HEK293 (cell line): Measurements from ENCODE around the gene NAP1L4.

ENCODE experiments used
- RBAK ChIP-seq: fragments of 450-650 bp; formaldehyde crosslinking; IDR thresholded peaks from 2 replicates; pipeline ENCODE4 v1.5.1; 2016; ENCODE audit warnings: missing biosample characterization, missing genetic modification characterization
- TCF7L2 ChIP-seq: IDR thresholded peaks from 2 replicates; pipeline ENCODE4 v1.6.1; 2011; ENCODE audit warnings: low read depth, mild to moderate bottlenecking, inconsistent platforms, low read length, moderate library complexity, borderline replicate concordance
- ZBTB17 ChIP-seq: fragments of 450-650 bp; formaldehyde crosslinking; IDR thresholded peaks from 2 replicates; pipeline ENCODE4 v1.5.1; 2016; ENCODE audit warnings: missing biosample characterization, missing genetic modification characterization
- ZNF114 ChIP-seq: fragments of 450-650 bp; formaldehyde crosslinking; IDR thresholded peaks from 2 replicates; pipeline ENCODE4 v1.5.0; 2017; ENCODE audit warnings: missing biosample characterization, missing genetic modification characterization
- ZNF133 ChIP-seq: fragments of 450-650 bp; formaldehyde crosslinking; IDR thresholded peaks from 2 replicates; pipeline ENCODE4 v1.5.1; 2016; ENCODE audit warnings: missing biosample characterization, missing genetic modification characterization
- ZNF16 ChIP-seq: fragments of 450-650 bp; formaldehyde crosslinking; IDR thresholded peaks from 2 replicates; pipeline ENCODE4 v1.5.1; 2016; ENCODE audit warnings: low read depth, missing biosample characterization, missing genetic modification characterization
- ZNF18 ChIP-seq: fragments of 450-650 bp; formaldehyde crosslinking; IDR thresholded peaks from 2 replicates; pipeline ENCODE4 v1.5.1; 2016; ENCODE audit warnings: missing biosample characterization, missing genetic modification characterization
- ZNF48 ChIP-seq: fragments of 450-650 bp; formaldehyde crosslinking; IDR thresholded peaks from 2 replicates; pipeline ENCODE4 v1.5.1; 2016; ENCODE audit warnings: missing biosample characterization, missing genetic modification characterization
- ZNF561 ChIP-seq: fragments of 450-650 bp; IDR thresholded peaks from 2 replicates; pipeline ENCODE4 v1.5.1; 2018; ENCODE audit warnings: missing biosample characterization, missing genetic modification characterization, borderline replicate concordance
- TF ChIP-seq, protein P1 (sequence below): fragments of 450-650 bp; formaldehyde crosslinking; IDR thresholded peaks from 2 replicates; pipeline ENCODE4 v1.5.1; 2016; ENCODE audit warnings: missing biosample characterization, missing genetic modification characterization
- TF ChIP-seq, protein P2 (sequence below): fragments of 450-650 bp; formaldehyde crosslinking; IDR thresholded peaks from 2 replicates; pipeline ENCODE4 v1.5.1; 2016; ENCODE audit warnings: missing biosample characterization, missing genetic modification characterization

GRCh38 chr11:2998073-2998850 is 6.1 kb upstream of the NAP1L4 start:
- no peak for TF ChIP-seq ZNF133 (tag by site-specific recombination)
- no peak for TF ChIP-seq ZNF114 (tag by site-specific recombination)
- TF ChIP-seq, protein P1, sequence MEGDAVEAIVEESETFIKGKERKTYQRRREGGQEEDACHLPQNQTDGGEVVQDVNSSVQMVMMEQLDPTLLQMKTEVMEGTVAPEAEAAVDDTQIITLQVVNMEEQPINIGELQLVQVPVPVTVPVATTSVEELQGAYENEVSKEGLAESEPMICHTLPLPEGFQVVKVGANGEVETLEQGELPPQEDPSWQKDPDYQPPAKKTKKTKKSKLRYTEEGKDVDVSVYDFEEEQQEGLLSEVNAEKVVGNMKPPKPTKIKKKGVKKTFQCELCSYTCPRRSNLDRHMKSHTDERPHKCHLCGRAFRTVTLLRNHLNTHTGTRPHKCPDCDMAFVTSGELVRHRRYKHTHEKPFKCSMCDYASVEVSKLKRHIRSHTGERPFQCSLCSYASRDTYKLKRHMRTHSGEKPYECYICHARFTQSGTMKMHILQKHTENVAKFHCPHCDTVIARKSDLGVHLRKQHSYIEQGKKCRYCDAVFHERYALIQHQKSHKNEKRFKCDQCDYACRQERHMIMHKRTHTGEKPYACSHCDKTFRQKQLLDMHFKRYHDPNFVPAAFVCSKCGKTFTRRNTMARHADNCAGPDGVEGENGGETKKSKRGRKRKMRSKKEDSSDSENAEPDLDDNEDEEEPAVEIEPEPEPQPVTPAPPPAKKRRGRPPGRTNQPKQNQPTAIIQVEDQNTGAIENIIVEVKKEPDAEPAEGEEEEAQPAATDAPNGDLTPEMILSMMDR (tag by site-specific recombination): no peak
- no peak for TF ChIP-seq TCF7L2
- TF ChIP-seq ZNF561: no peak
- TF ChIP-seq ZNF18 (tag by site-specific recombination): no peak
- TF ChIP-seq RBAK (tag by site-specific recombination): no peak
- no peak for TF ChIP-seq ZNF48 (tag by site-specific recombination)
- TF ChIP-seq, protein P2, sequence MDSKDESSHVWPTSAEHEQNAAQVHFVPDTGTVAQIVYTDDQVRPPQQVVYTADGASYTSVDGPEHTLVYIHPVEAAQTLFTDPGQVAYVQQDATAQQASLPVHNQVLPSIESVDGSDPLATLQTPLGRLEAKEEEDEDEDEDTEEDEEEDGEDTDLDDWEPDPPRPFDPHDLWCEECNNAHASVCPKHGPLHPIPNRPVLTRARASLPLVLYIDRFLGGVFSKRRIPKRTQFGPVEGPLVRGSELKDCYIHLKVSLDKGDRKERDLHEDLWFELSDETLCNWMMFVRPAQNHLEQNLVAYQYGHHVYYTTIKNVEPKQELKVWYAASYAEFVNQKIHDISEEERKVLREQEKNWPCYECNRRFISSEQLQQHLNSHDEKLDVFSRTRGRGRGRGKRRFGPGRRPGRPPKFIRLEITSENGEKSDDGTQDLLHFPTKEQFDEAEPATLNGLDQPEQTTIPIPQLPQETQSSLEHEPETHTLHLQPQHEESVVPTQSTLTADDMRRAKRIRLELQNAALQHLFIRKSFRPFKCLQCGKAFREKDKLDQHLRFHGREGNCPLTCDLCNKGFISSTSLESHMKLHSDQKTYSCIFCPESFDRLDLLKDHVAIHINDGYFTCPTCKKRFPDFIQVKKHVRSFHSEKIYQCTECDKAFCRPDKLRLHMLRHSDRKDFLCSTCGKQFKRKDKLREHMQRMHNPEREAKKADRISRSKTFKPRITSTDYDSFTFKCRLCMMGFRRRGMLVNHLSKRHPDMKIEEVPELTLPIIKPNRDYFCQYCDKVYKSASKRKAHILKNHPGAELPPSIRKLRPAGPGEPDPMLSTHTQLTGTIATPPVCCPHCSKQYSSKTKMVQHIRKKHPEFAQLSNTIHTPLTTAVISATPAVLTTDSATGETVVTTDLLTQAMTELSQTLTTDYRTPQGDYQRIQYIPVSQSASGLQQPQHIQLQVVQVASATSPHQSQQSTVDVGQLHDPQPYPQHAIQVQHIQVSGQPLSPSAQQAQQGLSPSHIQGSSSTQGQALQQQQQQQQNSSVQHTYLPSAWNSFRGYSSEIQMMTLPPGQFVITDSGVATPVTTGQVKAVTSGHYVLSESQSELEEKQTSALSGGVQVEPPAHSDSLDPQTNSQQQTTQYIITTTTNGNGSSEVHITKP (tag by site-specific recombination): no peak
- no peak for TF ChIP-seq ZBTB17
- TF ChIP-seq ZNF16 (tag by site-specific recombination): no peak
